Transverse colon (tissue), 4 donors: ENCODE data around the gene CNKSR3.

Experiments used
- POLR2AphosphoS5 ChIP-seq, 3 donors: sonication (generic); formaldehyde crosslinking; IDR thresholded peaks; one replicate each; pipeline ENCODE4 v1.6.1; 2016; ENCODE audit warnings: antibody characterized with exemption in 3 of 3
- TF ChIP-seq, protein P1 (sequence below), 5 experiments: fragments of 200-600 bp in 3 of 5; fragments of 450-650 bp in 2 of 5; sonication (generic) in 3 of 5; IDR thresholded peaks; 1 replicate in 2 of 5; 2 replicates in 3 of 5; pipeline ENCODE4 v1.5.1; 2016 to 2017; ENCODE audit warnings: antibody characterized with exemption in 5 of 5, inconsistent platforms in 3 of 5, mild to moderate bottlenecking in 2 of 5, moderate library complexity in 1 of 5

DNA sequence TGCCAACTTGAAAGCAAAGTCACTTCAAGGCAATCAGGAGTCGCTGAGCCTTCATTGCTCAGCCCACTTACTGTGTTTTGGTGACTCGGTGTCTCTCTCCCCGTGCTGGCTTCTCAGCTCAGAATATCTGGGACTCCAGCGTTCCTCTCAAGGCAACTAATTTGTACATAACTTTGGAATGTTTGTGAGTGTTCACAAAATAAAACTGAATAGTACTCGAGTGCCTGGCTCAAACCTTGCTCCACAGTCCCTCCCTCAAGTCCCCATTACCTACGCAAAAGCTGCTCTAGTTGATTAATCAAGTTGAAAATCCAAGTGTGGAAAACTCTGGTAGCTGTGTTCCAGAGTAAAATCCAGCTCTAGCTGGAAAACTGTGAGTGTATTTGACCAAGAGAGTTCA, 162.5 kb downstream of the CNKSR3 start:
- TF ChIP-seq, protein P1, sequence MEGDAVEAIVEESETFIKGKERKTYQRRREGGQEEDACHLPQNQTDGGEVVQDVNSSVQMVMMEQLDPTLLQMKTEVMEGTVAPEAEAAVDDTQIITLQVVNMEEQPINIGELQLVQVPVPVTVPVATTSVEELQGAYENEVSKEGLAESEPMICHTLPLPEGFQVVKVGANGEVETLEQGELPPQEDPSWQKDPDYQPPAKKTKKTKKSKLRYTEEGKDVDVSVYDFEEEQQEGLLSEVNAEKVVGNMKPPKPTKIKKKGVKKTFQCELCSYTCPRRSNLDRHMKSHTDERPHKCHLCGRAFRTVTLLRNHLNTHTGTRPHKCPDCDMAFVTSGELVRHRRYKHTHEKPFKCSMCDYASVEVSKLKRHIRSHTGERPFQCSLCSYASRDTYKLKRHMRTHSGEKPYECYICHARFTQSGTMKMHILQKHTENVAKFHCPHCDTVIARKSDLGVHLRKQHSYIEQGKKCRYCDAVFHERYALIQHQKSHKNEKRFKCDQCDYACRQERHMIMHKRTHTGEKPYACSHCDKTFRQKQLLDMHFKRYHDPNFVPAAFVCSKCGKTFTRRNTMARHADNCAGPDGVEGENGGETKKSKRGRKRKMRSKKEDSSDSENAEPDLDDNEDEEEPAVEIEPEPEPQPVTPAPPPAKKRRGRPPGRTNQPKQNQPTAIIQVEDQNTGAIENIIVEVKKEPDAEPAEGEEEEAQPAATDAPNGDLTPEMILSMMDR (IDR thresholded peaks at IDR 0.05), result no peak
- no peak for TF ChIP-seq POLR2AphosphoS5 (IDR thresholded peaks at IDR 0.05)
